Liver (tissue), 9 donors: ENCODE data around the gene TULP4. TPM values are rescaled to one million over a fixed set of nuclear protein-coding genes. Genes with fewer than 3 reads are reported as not detected.

Source experiments
- DNase-seq: peaks from one replicate; pipeline ENCODE4 v3.0.0-alpha.2; 2017; ENCODE audit warnings: low spot score
- H3K27ac ChIP-seq, 2 donors: one replicate each; pipeline ENCODE4 v1.7.0; 2013; ENCODE audit warnings: inconsistent platforms in 2 of 2, low read length in 2 of 2, control low read depth in 1 of 2, low read depth in 1 of 2, mild to moderate bottlenecking in 1 of 2
- H3K27me3 ChIP-seq, 4 donors: one replicate each; pipeline versions ENCODE4 v1.6.1 to v1.7.0; 2013; ENCODE audit warnings: low read length in 3 of 4, inconsistent platforms in 1 of 4, mild to moderate bottlenecking in 1 of 4, moderate library complexity in 1 of 4; ENCODE audit not compliant: control insufficient read depth in 4 of 4, insufficient read depth in 4 of 4
- H3K36me3 ChIP-seq, 4 donors: one replicate each; pipeline versions ENCODE4 v1.6.1 to v1.7.0; 2013; ENCODE audit warnings: low read length in 3 of 4, mild to moderate bottlenecking in 3 of 4, low read depth in 1 of 4, moderate library complexity in 1 of 4; ENCODE audit not compliant: control insufficient read depth in 4 of 4, insufficient read depth in 3 of 4
- H3K4me1 ChIP-seq, 4 donors: one replicate each; pipeline versions ENCODE4 v1.6.1 to v1.7.0; 2013; ENCODE audit warnings: low read length in 3 of 4, mild to moderate bottlenecking in 3 of 4, moderate library complexity in 1 of 4; ENCODE audit not compliant: control insufficient read depth in 4 of 4, insufficient read depth in 4 of 4
- H3K4me3 ChIP-seq, 3 donors: one replicate each; pipeline versions ENCODE4 v1.6.1 to v1.7.0; 2013; ENCODE audit warnings: low read length in 3 of 3, control low read depth in 1 of 3, low read depth in 1 of 3, mild to moderate bottlenecking in 1 of 3
- H3K9ac ChIP-seq, 2 donors: one replicate each; pipeline ENCODE4 v1.7.0; 2013; ENCODE audit warnings: low read length in 2 of 2, mild to moderate bottlenecking in 2 of 2, moderate library complexity in 2 of 2, control low read depth in 1 of 2, low read depth in 1 of 2
- H3K9me3 ChIP-seq, 4 donors: one replicate each; pipeline versions ENCODE4 v1.6.1 to v1.7.0; 2013; ENCODE audit warnings: low read length in 3 of 4; ENCODE audit not compliant: control insufficient read depth in 4 of 4
- EGR1 ChIP-seq, 2 donors: IDR thresholded peaks; 2 replicates each; pipeline ENCODE4 v1.6.1; 2016 to 2018; ENCODE audit warnings: antibody characterized with exemption in 2 of 2, low read depth in 2 of 2
- FOXA1 ChIP-seq: IDR thresholded peaks from 2 replicates; pipeline ENCODE4 v1.6.1; 2016; ENCODE audit warnings: antibody characterized with exemption
- FOXA2 ChIP-seq: IDR thresholded peaks from 2 replicates; pipeline ENCODE4 v1.6.1; 2016; ENCODE audit warnings: antibody characterized with exemption
- GABPA ChIP-seq, 2 donors: IDR thresholded peaks in 1 of 2; conservative IDR thresholded peaks in 1 of 2; 2 replicates each; pipeline ENCODE4 v1.6.1; 2016; ENCODE audit warnings: antibody characterized with exemption in 2 of 2, mild to moderate bottlenecking in 1 of 2, moderate library complexity in 1 of 2
- HNF4A ChIP-seq, 2 donors: conservative IDR thresholded peaks; 2 replicates each; pipeline ENCODE4 v1.6.1; 2016; ENCODE audit warnings: antibody characterized with exemption in 2 of 2, mild to moderate bottlenecking in 2 of 2
- HNF4G ChIP-seq: IDR thresholded peaks from 2 replicates; pipeline ENCODE4 v1.6.1; 2016; ENCODE audit warnings: antibody characterized with exemption
- JUND ChIP-seq, 2 donors: IDR thresholded peaks; 2 replicates each; pipeline ENCODE4 v1.6.1; 2016; ENCODE audit warnings: antibody characterized with exemption in 2 of 2
- NR2F2 ChIP-seq: IDR thresholded peaks from 2 replicates; pipeline ENCODE4 v1.6.1; 2016; ENCODE audit warnings: antibody characterized with exemption
- RAD21 ChIP-seq, 2 donors: IDR thresholded peaks; 2 replicates each; pipeline ENCODE4 v1.6.1; 2016; ENCODE audit warnings: antibody characterized with exemption in 2 of 2, mild to moderate bottlenecking in 2 of 2
- RXRA ChIP-seq, 2 donors: IDR thresholded peaks; 2 replicates each; pipeline ENCODE4 v1.6.1; 2017 to 2018; ENCODE audit warnings: antibody characterized with exemption in 2 of 2, mild to moderate bottlenecking in 1 of 2
- SP1 ChIP-seq: IDR thresholded peaks from 2 replicates; pipeline ENCODE4 v1.6.1; 2018; ENCODE audit warnings: antibody characterized with exemption, mild to moderate bottlenecking
- TAF1 ChIP-seq: conservative IDR thresholded peaks from 2 replicates; pipeline ENCODE4 v1.6.1; 2016; ENCODE audit warnings: antibody characterized with exemption, mild to moderate bottlenecking
- YY1 ChIP-seq: IDR thresholded peaks from 2 replicates; pipeline ENCODE4 v1.6.1; 2016; ENCODE audit warnings: antibody characterized with exemption, mild to moderate bottlenecking
- WGBS: extraction: QIAGEN DNeasy Blood & Tissue Kit; methylation state at CpG from one replicate; pipeline ENCODE4 v1.1.7; 2013; 5-methylcytosine and 5-hydroxymethylcytosine counted together
- polyA plus RNA-seq, 2 donors: library from polyadenylated mRNA; stranded (reverse) in 1 of 2; unstranded in 1 of 2; fragments of 200-250 nt in 1 of 2; fragments of >200 nt in 1 of 2; fragmentation: Nextera tagmentation in 1 of 2; extraction: Ambion mirVana in 1 of 2; gene quantifications; one replicate each; pipeline versions ENCODE4 v1.2.1 to v1.2.3, GENCODE V29; 2013 to 2015
- total RNA-seq, 2 donors: library from RNA; depleted of rRNA; stranded (reverse); fragments of >200 nt; gene quantifications; one replicate each; pipeline ENCODE4 v1.2.3, GENCODE V29; 2014
- TF ChIP-seq, protein P1 (sequence below): fragments of 150-350 bp; IDR thresholded peaks from 2 replicates; pipeline ENCODE4 v1.5.1; 2017; ENCODE audit warnings: improper control_type of control experiment, low read depth, low read length; ENCODE audit not compliant: missing input control
- TF ChIP-seq, protein P2 (sequence below): IDR thresholded peaks from 2 replicates; pipeline ENCODE4 v1.6.1; 2016; ENCODE audit warnings: antibody characterized with exemption, mild to moderate bottlenecking
- TF ChIP-seq, protein P3 (sequence below): IDR thresholded peaks from 2 replicates; pipeline ENCODE4 v1.6.1; 2016; ENCODE audit warnings: antibody characterized with exemption
- TF ChIP-seq, protein P4 (sequence below): IDR thresholded peaks from 2 replicates; pipeline ENCODE4 v1.6.1; 2016; ENCODE audit warnings: antibody characterized with exemption
- TF ChIP-seq, protein P5 (sequence below): IDR thresholded peaks from 2 replicates; pipeline ENCODE4 v1.6.1; 2016; ENCODE audit warnings: antibody characterized with exemption
- donor health status: healthy.
- donor health status: healthy.
- donor health status: healthy.
- donor health status: healthy.
- donor health status: healthy.

The TULP4 gene
- total and polyA plus RNA-seq, 4 donors = 2.2 to 53.3 (median 18.0) TPM

DNA sequence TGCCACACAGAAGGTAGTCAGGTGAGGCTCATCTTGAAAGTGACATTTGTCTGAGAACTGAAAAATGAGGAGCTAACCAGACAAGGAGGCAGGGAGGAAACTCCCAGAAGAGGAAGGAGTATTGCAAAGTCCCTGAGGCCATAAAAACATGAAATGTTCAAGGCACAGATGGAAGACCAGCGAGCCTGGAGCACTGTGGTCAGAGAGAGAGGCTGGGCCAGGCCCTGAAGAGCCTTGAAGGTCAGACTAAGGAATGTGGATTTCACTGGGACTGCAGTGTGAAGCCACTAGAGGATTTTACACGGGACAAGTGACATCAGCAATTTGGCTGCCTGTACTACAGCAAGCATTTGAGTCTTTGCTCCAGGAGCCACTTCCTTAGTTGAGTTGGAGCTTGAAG is 226.5 kb downstream of the TULP4 start:
- TF ChIP-seq FOXA2 (no peak), JUND (IDR thresholded peaks at IDR 0.05) (no peak), GABPA (IDR thresholded peaks at IDR 0.05 in 1 of 2, conservative IDR thresholded peaks at IDR 0.05 in 1 of 2) (no peak), SP1 (no peak), NR2F2 (no peak), RXRA (IDR thresholded peaks at IDR 0.05) (no peak), TAF1 (no peak)
- TF ChIP-seq, protein P1, sequence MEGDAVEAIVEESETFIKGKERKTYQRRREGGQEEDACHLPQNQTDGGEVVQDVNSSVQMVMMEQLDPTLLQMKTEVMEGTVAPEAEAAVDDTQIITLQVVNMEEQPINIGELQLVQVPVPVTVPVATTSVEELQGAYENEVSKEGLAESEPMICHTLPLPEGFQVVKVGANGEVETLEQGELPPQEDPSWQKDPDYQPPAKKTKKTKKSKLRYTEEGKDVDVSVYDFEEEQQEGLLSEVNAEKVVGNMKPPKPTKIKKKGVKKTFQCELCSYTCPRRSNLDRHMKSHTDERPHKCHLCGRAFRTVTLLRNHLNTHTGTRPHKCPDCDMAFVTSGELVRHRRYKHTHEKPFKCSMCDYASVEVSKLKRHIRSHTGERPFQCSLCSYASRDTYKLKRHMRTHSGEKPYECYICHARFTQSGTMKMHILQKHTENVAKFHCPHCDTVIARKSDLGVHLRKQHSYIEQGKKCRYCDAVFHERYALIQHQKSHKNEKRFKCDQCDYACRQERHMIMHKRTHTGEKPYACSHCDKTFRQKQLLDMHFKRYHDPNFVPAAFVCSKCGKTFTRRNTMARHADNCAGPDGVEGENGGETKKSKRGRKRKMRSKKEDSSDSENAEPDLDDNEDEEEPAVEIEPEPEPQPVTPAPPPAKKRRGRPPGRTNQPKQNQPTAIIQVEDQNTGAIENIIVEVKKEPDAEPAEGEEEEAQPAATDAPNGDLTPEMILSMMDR = no peak
- TF ChIP-seq, protein P2, sequence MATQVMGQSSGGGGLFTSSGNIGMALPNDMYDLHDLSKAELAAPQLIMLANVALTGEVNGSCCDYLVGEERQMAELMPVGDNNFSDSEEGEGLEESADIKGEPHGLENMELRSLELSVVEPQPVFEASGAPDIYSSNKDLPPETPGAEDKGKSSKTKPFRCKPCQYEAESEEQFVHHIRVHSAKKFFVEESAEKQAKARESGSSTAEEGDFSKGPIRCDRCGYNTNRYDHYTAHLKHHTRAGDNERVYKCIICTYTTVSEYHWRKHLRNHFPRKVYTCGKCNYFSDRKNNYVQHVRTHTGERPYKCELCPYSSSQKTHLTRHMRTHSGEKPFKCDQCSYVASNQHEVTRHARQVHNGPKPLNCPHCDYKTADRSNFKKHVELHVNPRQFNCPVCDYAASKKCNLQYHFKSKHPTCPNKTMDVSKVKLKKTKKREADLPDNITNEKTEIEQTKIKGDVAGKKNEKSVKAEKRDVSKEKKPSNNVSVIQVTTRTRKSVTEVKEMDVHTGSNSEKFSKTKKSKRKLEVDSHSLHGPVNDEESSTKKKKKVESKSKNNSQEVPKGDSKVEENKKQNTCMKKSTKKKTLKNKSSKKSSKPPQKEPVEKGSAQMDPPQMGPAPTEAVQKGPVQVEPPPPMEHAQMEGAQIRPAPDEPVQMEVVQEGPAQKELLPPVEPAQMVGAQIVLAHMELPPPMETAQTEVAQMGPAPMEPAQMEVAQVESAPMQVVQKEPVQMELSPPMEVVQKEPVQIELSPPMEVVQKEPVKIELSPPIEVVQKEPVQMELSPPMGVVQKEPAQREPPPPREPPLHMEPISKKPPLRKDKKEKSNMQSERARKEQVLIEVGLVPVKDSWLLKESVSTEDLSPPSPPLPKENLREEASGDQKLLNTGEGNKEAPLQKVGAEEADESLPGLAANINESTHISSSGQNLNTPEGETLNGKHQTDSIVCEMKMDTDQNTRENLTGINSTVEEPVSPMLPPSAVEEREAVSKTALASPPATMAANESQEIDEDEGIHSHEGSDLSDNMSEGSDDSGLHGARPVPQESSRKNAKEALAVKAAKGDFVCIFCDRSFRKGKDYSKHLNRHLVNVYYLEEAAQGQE = no peak
- TF ChIP-seq, protein P3, sequence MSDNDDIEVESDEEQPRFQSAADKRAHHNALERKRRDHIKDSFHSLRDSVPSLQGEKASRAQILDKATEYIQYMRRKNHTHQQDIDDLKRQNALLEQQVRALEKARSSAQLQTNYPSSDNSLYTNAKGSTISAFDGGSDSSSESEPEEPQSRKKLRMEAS = no peak
- Histone ChIP-seq H3K27ac (no peak overlapping the region), H3K36me3 (no peaks in the 10 kb centered on the region), H3K9ac (no peak overlapping the region), H3K27me3 (peaks cover 0 to 8% (median 4%) of the 10 kb centered on the region in 4 donors), H3K9me3 (peaks cover 0 to 5% (median 2%) of the 10 kb centered on the region in 4 donors), H3K4me1 (peaks cover 0 to 14% (median 10%) of the 10 kb centered on the region in 4 donors), H3K4me3 (no peak overlapping the region)
- WGBS = 62% methylated on average over 2 of the region's 2 CpGs
- no peak for DNase-seq

DNA sequence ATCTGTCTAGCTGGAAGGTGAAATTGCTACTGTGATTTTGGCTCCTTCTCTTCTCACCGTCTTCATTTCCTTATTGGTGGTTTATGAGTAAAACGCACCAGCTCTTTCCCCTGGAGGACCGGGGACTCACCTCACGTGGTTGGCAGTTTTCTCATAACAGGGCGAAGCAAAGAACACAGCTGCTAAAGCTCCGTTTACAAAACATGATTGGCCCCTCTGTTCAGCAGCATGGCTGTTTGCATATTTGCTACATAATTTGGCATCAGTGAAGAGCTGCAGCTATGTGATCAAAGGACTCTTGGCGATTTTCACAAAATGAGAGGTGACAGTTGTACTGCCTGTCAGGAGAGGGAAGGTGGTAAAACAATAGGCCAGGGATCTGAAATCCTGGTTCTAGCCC is 227.1 kb downstream of the TULP4 start:
- peaks cover 0 to 8% (median 4%) of the 10 kb centered on the region in 4 donors for H3K27me3 ChIP-seq
- H3K4me3 ChIP-seq = no peak overlapping the region
- H3K36me3 ChIP-seq = no peaks in the 10 kb centered on the region
- 71% methylated on average over 7 of the region's 7 CpGs for WGBS
- H3K27ac ChIP-seq = no peak overlapping the region
- peaks cover 0 to 5% (median 2%) of the 10 kb centered on the region in 4 donors for H3K9me3 ChIP-seq
- no peak for DNase-seq
- H3K9ac ChIP-seq = no peak overlapping the region
- peaks cover 0 to 14% (median 10%) of the 10 kb centered on the region in 4 donors for H3K4me1 ChIP-seq
- TF ChIP-seq RAD21 (IDR thresholded peaks at IDR 0.05) = no peak
- TF ChIP-seq, protein P1 = no peak
- TF ChIP-seq, protein P4, sequence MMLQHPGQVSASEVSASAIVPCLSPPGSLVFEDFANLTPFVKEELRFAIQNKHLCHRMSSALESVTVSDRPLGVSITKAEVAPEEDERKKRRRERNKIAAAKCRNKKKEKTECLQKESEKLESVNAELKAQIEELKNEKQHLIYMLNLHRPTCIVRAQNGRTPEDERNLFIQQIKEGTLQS = no peak
- no peak for TF ChIP-seq HNF4G
- TF ChIP-seq HNF4A (conservative IDR thresholded peaks at IDR 0.05) = no peak
- TF ChIP-seq YY1 = no peak
- no peak for TF ChIP-seq RXRA (IDR thresholded peaks at IDR 0.05)
- TF ChIP-seq FOXA2 = no peak
- no peak for TF ChIP-seq GABPA (IDR thresholded peaks at IDR 0.05 in 1 of 2, conservative IDR thresholded peaks at IDR 0.05 in 1 of 2)
- no peak for TF ChIP-seq EGR1 (IDR thresholded peaks at IDR 0.05; ENCODE audit: low read depth in 2 of 2)
- TF ChIP-seq NR2F2 = no peak
- no peak for TF ChIP-seq TAF1
- TF ChIP-seq JUND (IDR thresholded peaks at IDR 0.05) = no peak
- TF ChIP-seq FOXA1 = no peak
- no peak for TF ChIP-seq SP1
- TF ChIP-seq, protein P5, sequence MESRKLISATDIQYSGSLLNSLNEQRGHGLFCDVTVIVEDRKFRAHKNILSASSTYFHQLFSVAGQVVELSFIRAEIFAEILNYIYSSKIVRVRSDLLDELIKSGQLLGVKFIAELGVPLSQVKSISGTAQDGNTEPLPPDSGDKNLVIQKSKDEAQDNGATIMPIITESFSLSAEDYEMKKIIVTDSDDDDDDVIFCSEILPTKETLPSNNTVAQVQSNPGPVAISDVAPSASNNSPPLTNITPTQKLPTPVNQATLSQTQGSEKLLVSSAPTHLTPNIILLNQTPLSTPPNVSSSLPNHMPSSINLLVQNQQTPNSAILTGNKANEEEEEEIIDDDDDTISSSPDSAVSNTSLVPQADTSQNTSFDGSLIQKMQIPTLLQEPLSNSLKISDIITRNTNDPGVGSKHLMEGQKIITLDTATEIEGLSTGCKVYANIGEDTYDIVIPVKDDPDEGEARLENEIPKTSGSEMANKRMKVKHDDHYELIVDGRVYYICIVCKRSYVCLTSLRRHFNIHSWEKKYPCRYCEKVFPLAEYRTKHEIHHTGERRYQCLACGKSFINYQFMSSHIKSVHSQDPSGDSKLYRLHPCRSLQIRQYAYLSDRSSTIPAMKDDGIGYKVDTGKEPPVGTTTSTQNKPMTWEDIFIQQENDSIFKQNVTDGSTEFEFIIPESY = no peak
- TF ChIP-seq, protein P2 = no peak
